Endometrial microvascular endothelial cells (primary cell): ENCODE results near the gene WIF1. TPM values are rescaled to one million over a fixed set of nuclear protein-coding genes. Genes with fewer than 3 reads are reported as not detected.

ENCODE experiments used
- in situ Hi-C: cut with HindIII; loops from 2 replicates; pipeline ENCODE4 v1.10.0; 2017; ENCODE audit warnings: low sequenced_read_pairs, low pct_unique_long_range_greater_than_20kb; ENCODE audit errors: inconsistent ontology term
- total RNA-seq: library from RNA; depleted of rRNA; stranded (reverse); fragments of >200 nt; gene quantifications from one replicate; pipeline ENCODE4 v1.2.3, GENCODE V29; 2015; ENCODE audit errors: inconsistent ontology term

WIF1 gene
- total RNA-seq, 1 donor from 2014 or later = not detected

- in situ Hi-C loops = no loop called here
Measured at GRCh38 chr12:65125247-65125646, 4.1 kb upstream of the WIF1 start.

- in situ Hi-C loops = no loop called here
Measured at GRCh38 chr12:65123435-65124063, 2.4 kb upstream of the WIF1 start.

DNA sequence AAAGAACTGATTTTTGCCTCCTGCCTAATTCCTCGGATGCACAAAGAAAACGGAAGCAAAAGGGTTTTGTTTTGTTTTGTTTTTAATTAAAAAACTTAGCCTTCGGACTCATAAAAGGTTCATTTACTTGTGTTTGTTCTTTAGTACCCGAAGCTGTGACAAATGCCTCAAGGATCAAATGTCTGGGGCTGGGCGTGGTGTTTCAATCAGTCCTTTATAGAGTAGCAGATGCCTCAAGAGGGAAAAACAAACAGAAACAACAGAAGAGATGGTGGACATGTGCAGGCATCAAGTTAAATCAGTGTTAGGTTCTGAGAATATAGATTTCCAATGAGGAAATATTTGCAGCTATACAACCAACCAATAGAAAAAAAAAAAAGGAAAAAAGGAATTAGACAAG is 1.6 kb upstream of the WIF1 start:
- in situ Hi-C loops = no loop called here

DNA sequence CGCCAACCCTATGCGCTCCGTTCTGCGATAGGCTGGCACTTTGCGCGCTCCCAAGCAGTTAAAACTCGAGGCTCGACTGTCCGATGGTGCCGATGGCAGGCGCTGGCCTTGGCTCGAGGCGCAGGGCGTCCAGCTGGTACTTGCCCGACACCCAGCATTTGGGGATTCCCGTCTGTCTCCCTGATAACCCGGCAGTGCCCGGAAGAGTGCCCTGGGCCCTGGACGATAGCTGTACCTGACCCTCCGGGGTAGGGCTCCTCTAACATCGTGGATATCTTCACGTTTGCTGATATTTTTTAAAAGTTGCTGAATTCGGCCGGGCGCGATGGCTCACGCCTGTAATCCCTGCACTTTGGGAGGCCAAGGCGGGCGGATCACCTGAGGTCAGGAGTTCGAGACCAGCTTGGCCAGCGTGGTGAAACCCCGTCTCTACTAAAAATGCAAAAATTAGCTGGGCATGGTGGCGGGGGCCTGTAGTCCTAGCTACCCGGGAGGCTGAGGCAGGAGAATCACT is 908 bp upstream of the WIF1 start:
- in situ Hi-C loops = no loop called here

- in situ Hi-C loops = no loop called here
Measured at GRCh38 chr12:65119063-65119462, 2.0 kb downstream of the WIF1 start.

DNA sequence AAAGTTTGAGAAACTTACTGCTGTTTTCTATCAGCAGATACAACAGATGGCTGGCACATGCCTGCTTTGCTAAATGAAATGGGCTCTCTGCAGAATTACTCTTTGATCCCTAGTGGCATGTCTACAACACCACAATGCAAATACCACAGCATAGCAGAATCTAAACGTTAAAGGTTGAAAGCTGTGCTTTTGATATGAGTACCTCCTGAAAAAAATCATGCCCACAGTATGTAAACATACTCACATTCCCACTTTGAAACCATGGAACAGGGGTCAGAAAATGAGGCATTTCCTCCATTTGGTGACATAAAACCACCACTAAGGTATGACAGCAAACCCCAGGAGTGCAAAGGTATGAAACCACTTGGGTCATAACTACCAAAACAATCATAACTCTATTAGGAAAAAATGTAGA is 7.5 kb downstream of the WIF1 start:
- in situ Hi-C loops = no loop called here

GRCh38 chr12:65106948-65107347 is 14.2 kb downstream of the WIF1 start:
- in situ Hi-C loops = no loop called here

GRCh38 chr12:65100140-65100539 is 21.0 kb downstream of the WIF1 start:
- in situ Hi-C loops = no loop called here

DNA sequence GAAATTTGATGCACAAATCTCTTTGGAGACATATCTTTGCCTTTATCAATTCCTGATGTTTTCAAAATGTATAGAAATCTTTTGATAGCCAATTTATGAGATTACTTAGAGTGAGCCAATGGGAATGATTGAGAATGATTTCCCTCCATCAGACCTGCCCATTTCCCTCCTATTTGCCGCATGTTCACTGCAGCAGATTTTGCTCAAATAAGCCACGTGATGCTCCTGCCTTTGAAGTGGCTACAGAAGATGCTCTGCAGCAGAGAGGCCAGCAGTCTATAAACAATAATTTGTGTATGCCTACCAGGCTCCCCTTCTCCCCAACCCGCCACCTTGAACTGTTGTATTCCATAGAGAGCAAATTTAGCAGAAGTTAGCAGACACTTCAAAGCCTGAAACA is 21.9 kb downstream of the WIF1 start:
- in situ Hi-C loops = no loop called here

DNA sequence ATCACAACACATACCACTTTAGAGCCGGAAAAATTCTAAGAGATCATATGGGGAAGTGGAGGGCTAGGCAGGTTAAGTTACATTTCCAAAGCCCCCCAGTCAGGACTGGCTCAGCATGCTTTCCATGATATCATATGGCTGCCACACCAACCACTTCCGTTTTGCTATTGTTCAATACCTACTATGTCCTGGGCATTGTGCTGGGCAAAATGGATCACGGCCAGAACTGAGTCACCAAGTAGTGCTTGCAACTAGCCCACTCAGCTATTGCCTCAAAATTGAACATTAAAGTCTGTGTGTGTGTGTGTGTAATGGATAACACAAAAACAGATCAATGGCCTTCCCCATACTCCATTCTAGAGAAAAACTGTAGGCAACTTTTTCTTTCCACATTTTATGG is 22.7 kb downstream of the WIF1 start:
- in situ Hi-C loops = no loop called here

DNA sequence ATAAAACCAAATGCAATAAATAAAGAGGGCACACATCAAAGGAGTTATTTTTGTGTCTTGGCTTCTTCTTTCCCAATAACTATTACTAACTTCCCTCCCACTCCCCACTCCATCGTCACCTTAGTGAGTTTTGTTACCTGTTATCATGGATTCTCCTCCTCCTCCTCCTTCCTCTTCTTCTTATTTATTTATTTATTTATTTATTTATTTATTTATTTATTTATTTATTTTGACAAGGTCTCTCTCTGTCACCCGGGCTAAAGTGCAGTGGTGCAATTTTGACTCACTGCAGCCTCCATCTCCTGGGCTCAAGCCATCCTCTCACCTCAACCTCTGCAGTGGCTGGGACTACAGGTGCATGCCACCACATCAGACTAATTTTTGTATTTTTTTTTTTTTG is 26.4 kb downstream of the WIF1 start:
- in situ Hi-C loops = no loop called here

DNA sequence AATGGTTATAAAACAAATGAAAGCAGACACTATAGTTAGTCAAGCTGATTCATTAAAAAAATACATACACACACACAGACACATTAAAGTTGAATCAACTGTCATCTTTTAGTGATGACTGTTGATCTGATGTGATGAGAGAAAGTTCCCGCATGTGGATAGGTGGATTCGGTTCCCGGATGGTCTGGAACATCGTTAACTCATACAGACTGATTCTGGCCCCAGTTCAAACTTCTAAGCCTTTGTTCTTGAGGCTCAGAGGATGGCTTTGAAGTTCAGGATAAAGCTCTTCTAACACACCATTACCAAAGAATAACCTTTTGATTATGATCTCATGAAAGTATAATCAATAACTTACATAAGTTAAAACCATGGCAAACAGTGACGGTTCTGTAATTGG is 27.5 kb downstream of the WIF1 start:
- in situ Hi-C loops = no loop called here

DNA sequence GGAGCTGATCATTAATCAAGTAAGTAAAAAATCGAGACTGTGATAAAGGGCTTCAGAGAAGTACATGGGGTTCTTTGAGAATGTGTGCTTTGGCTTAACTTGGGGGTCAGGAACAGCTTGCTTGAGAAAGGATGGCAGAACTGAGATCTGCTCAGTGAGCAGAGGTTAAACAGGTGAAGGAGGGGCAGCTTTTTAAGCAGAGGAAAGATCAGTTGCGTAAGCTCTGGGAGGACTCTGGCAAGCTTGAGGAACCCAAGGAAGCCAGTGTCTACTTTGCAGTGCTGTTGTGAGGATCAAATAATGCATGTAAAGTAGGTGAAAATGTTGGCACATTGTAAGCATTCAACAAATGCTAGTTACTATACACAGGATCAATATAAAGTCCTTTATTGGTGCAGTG is 30.6 kb downstream of the WIF1 start:
- in situ Hi-C loops = no loop called here

GRCh38 chr12:65086236-65086635 is 34.9 kb downstream of the WIF1 start:
- in situ Hi-C loops = no loop called here

GRCh38 chr12:65084579-65084978 is 36.5 kb downstream of the WIF1 start:
- in situ Hi-C loops = no loop called here

DNA sequence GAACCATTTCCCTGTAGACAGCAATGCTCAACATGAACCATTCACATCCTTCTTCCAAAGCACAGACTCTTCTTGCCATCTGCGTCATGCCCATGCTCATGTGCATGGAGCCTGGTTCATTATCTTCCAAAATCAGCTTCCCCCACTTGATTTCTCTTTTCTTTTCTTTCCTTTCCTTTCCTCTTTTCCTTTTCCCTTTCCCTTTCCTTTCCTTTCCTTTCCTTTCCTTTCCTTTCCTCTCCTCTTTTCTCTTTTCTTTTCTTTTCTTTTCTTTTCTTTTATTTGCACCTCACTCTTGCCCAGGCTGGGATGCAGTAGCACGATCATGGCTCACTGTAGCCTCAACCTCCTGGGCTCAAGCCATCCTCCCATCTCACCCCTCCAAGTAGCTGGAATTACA is 37.5 kb downstream of the WIF1 start:
- in situ Hi-C loops = no loop called here

GRCh38 chr12:65082406-65082805 is 38.7 kb downstream of the WIF1 start:
- in situ Hi-C loops = no loop called here

DNA sequence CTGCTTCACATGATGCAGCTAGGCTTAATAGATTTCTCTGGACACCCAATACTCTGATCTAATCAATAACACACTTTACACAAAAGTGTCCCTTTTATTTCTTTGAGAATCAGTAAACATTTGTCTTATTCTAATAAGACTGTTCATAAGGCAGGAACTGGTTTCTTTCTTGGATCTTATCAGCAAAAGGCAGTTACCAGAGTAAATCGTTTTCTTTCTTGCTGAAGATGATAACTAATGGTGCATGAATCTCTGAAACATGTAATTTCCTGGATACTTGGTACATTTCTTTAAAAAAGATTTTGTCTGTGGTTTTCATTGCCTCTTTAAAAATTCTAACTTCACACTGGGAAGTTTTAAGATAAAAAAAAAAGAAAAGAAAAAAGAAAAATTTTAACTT is 39.6 kb downstream of the WIF1 start:
- in situ Hi-C loops = no loop called here

- in situ Hi-C loops = no loop called here
Measured at GRCh38 chr12:65074932-65075331, 46.2 kb downstream of the WIF1 start.

DNA sequence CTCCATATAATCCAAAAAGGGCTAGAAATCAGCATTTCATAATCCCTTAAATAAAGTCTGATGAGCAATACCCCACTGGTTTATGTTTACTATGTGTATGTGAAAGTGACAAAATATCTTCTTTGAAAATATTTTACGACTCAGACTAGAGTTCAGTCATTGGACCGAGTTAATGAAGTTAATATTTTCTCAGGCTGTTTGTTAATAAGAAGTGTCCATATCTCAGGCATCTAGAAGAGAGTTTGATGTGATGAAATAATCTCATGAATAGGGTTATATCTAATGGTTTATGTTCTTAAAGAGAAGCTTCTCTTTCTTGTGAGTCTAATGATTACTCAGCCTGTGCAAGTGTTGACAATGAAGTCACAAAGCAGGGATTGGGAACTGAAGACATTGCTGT is 51.8 kb downstream of the WIF1 start:
- in situ Hi-C loops = no loop called here

DNA sequence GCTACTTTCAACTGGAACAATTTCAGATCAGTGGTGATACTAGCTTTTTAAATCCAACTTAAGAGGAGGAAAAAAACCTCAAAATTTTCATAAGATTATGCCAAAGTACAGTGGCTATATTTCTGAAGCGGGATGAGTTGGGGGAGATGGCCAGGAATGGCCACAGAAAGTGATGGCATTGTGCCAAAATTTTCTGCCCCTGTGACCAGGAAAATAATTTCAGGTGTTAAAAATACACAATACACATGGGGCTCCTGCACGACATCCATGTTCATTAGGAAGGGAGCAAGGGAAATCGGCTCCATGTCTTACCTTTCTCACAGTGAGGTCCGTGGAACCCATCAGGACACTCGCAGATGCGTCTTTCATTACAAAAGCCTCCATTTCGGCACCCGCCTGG is 53.7 kb downstream of the WIF1 start:
- in situ Hi-C loops = no loop called here
